ENCODE measurements around the gene PEX11A. TPM values are rescaled to one million over a fixed set of nuclear protein-coding genes. Genes with fewer than 3 reads are reported as not detected.

The PEX11A gene
- total RNA-seq, result 1 to 10 TPM; 4.8 to 6.5 (median 5.2) TPM
- polyA plus RNA-seq, result 10 to 100 TPM in 1 of 2 donors, 1 to 10 TPM in 1; 4.4 to 10.1 TPM

- 2% methylated on average over 57 to 60 of the region's 60 CpGs for WGBS, 2 donors
- ATAC-seq (peak; percentile 97 to 98 (median 98)), FAIRE-seq (no peak), DNase-seq (peak; percentile 86 to 96 (median 90))
- H3K4me1 ChIP-seq, result peaks cover 0 to 26% (median 3%) of the 10 kb centered on the region in 3 donors
- H3K4me3 ChIP-seq, result peak within 1 kb of the TSS; percentile 51 to 84 (median 68)
- no peaks in the 10 kb centered on the region for H3K36me3 ChIP-seq
- no peak for TF ChIP-seq CTCF (IDR thresholded peaks at IDR 0.05)
- peak within 1 kb of the TSS; percentile 40 to 75 (median 59) for H3K27ac ChIP-seq
- intact Hi-C loops (cut with DNase I), result no loop called here
- H3K27me3 ChIP-seq, result no peaks in the 10 kb centered on the region
- no peaks in the 10 kb centered on the region for H3K9me3 ChIP-seq
These were observed at the start of gene PEX11A, which contains the start of gene WDR93 for GRCh38 chr15:89690276-89691218. Gene PEX11A, minus strand, starts transcription at chr15:89690754. Its CDS starts 122 bp downstream, at chr15:89690632. Gene WDR93, plus strand, starts transcription at chr15:89690811. Its CDS starts 10,936 bp downstream, at chr15:89701747.

DNA sequence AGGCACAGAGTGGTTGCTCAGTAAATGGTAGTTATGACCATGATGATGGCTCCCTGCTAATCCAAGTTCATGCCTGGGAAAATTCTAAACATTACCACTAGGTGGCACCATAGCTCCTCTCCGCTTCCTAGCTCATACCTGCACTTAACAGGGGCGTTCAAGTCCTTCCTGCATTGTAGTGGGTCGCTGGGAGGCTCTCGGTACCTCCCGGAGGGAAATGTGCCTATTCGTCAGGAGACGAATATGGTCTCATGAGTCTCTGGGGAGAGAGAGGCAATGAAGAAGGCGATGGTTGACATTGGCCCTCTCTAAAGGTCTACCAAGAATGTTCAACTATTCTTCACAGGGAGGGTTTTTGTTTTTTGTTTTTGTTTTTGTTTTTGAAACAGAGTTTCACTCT lies 49.6 kb upstream of the PEX11A start:
- peak; percentile 26 for FAIRE-seq
- ATAC-seq, result peak; percentile 85 to 98 (median 94)

GRCh38 chr15:89735773-89736172 lies 45.2 kb upstream of the PEX11A start:
- H3K27me3 ChIP-seq, result no peaks in the 10 kb centered on the region
- no peak for DNase-seq
- no peaks in the 10 kb centered on the region for H3K36me3 ChIP-seq
- ATAC-seq, result no peak
- no peak for TF ChIP-seq CTCF (IDR thresholded peaks at IDR 0.05)
- H3K27ac ChIP-seq, result no peak overlapping the region
- FAIRE-seq, result no peak
- no peaks in the 10 kb centered on the region for H3K9me3 ChIP-seq
- 51 to 62% methylated on average over 4 of the region's 4 CpGs for WGBS, 2 donors
- H3K4me1 ChIP-seq, result no peaks in the 10 kb centered on the region
- no peak overlapping the region for H3K4me3 ChIP-seq
- intact Hi-C loops (cut with DNase I), result no loop called here

More for the DNA sequence above, 49.6 kb upstream of the PEX11A start:
- no peaks in the 10 kb centered on the region for H3K9me3 ChIP-seq
- H3K4me3 ChIP-seq, result no peak overlapping the region
- DNase-seq, result peak in 2 of 6 donors; percentile 56 to 73
- peak; percentile 84 to 95 (median 94) for TF ChIP-seq CTCF (IDR thresholded peaks at IDR 0.05)
- H3K27ac ChIP-seq, result no peak overlapping the region
- intact Hi-C loops (cut with DNase I), result loop anchor here in 1 of 3 donors (5.0 kb wide), 1 partner anchor 137 kb away; no protein-coding TSS in a partner anchor
- no peaks in the 10 kb centered on the region for H3K36me3 ChIP-seq
- no peaks in the 10 kb centered on the region for H3K4me1 ChIP-seq
- WGBS, 2 donors, result 1 to 5% methylated on average over 8 of the region's 8 CpGs
- no peaks in the 10 kb centered on the region for H3K27me3 ChIP-seq

DNA sequence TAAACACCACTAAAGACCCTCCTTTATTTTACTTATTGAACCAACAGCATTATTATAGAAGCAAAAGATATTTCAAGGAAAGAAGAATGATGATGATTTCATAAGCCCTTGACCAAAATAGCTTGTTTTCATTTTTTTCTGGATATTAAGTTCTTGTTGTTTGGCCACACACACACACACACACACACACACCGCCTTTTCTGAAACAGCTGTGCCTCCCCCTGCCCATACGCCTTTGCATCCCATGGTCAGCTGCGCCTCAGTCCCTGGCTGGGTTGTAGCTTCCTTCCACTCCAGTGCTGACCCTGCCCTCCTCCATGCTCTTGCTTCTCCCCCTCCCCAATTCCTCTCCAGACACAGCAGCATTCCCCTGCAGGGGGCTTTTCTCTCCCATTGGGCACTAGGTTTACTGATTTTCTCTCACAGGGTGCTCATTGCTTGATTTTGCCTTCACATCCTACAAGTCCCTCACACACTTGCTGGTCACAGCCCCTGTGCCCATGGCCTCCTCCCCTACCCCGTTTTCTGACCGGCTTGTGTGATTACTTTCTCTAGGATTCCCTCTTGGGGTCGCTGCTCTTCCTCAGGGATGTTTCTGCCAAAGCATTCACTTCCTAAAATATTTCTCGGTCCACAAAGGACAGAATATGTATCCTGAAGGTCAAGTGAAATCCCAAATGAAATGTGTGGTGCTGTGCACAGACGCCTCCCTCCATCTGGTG lies 42.1 kb upstream of the PEX11A start:
- FAIRE-seq (no peak), DNase-seq (no peak), ATAC-seq (no peak)
- intact Hi-C loops (cut with DNase I), result no loop called here
- Histone ChIP-seq H3K27ac (no peak overlapping the region), H3K9me3 (no peaks in the 10 kb centered on the region), H3K36me3 (no peaks in the 10 kb centered on the region), H3K4me3 (no peak overlapping the region), H3K4me1 (no peaks in the 10 kb centered on the region), H3K27me3 (no peaks in the 10 kb centered on the region)
- TF ChIP-seq CTCF (IDR thresholded peaks at IDR 0.05), result no peak
- 65 to 71% methylated on average over 8 of the region's 8 CpGs for WGBS, 2 donors
